Measurements from ENCODE around the gene HAPLN3. TPM values are rescaled to one million over a fixed set of nuclear protein-coding genes. Genes with fewer than 3 reads are reported as not detected.

Gene HAPLN3
- total and polyA plus RNA-seq, 4 donors: 3.9 to 15.5 (median 10.5) TPM

DNA sequence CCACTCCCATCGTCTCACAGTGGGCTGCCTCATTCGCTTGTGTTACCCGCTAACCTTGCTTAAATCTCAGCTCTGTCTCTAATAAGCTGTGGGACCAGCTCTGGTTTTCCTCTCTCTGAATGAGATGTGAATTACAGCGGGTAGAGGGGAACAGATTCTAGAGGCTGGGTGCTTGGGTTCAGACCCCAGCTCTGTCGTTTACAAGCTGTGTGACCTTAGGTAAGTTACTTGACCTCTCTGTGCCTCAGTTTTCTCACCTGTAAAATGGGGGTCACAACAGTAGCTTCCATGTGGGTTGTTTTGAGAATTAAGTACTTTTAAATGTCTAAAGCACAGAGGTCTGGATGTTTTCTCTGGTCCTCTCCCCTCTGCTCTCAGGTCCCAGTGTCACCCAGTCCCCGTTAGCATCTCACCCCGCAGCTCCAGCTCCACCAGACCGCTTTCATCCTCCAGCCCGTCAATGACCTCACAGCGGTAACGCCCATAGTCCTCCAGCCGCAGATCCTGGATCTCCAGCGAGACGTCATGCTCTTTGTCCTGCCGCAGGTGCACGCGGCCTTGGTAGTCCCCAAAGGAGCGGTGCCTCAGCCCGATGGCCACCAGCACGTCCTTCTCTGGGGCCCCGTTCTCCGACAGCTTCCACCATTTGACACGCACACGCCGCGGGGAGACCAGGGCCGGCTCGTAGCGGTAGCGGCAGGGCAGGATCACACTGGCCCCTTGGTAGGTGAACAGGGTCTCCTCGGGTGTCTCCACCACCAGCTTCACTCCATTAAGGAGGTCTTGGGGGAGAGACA is 14.2 kb downstream of the HAPLN3 start:
- Histone ChIP-seq H3K4me1 (ENCODE audit: control insufficient read depth in 5 of 5, insufficient read depth in 5 of 5, low read length in 5 of 5) (no peaks in the 10 kb centered on the region), H3K9me3 (ENCODE audit: control insufficient read depth in 4 of 4, insufficient read depth in 3 of 4, low read length in 3 of 4) (no peaks in the 10 kb centered on the region), H3K27me3 (ENCODE audit: control insufficient read depth in 3 of 3, insufficient read depth in 3 of 3, low read length in 2 of 3) (no peaks in the 10 kb centered on the region), H3K27ac (ENCODE audit: low read depth in 1 of 2, low read length in 1 of 2) (no peak overlapping the region), H3K4me3 (no peak overlapping the region), H3K36me3 (ENCODE audit: control insufficient read depth in 4 of 4, insufficient read depth in 4 of 4, low read length in 4 of 4) (no peaks in the 10 kb centered on the region), H3K9ac (ENCODE audit: insufficient read depth in 1 of 2, low read length in 2 of 2) (no peak overlapping the region)
- TF ChIP-seq, protein P1, sequence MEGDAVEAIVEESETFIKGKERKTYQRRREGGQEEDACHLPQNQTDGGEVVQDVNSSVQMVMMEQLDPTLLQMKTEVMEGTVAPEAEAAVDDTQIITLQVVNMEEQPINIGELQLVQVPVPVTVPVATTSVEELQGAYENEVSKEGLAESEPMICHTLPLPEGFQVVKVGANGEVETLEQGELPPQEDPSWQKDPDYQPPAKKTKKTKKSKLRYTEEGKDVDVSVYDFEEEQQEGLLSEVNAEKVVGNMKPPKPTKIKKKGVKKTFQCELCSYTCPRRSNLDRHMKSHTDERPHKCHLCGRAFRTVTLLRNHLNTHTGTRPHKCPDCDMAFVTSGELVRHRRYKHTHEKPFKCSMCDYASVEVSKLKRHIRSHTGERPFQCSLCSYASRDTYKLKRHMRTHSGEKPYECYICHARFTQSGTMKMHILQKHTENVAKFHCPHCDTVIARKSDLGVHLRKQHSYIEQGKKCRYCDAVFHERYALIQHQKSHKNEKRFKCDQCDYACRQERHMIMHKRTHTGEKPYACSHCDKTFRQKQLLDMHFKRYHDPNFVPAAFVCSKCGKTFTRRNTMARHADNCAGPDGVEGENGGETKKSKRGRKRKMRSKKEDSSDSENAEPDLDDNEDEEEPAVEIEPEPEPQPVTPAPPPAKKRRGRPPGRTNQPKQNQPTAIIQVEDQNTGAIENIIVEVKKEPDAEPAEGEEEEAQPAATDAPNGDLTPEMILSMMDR (IDR thresholded peaks at IDR 0.05; ENCODE audit: control extremely low read depth, extremely low read depth): no peak
- ATAC-seq (ENCODE audit: insufficient read depth, low FRiP score): no peak
- no peak for DNase-seq
- WGBS, 2 donors: 96% methylated on average over 31 of the region's 31 CpGs

- ATAC-seq (ENCODE audit: insufficient read depth, low FRiP score): no peak
- H3K36me3 ChIP-seq (ENCODE audit: control insufficient read depth in 4 of 4, insufficient read depth in 4 of 4, low read length in 4 of 4): no peaks in the 10 kb centered on the region
- TF ChIP-seq, protein P1 (IDR thresholded peaks at IDR 0.05; ENCODE audit: control extremely low read depth, extremely low read depth): no peak
- H3K9ac ChIP-seq (ENCODE audit: insufficient read depth in 1 of 2, low read length in 2 of 2): no peak overlapping the region
- H3K4me1 ChIP-seq (ENCODE audit: control insufficient read depth in 5 of 5, insufficient read depth in 5 of 5, low read length in 5 of 5): no peaks in the 10 kb centered on the region
- no peaks in the 10 kb centered on the region for H3K27me3 ChIP-seq (ENCODE audit: control insufficient read depth in 3 of 3, insufficient read depth in 3 of 3, low read length in 2 of 3)
- WGBS, 2 donors: 82% methylated on average over 18 of the region's 18 CpGs
- no peak overlapping the region for H3K4me3 ChIP-seq
- DNase-seq: peak in 1 of 3 donors; percentile 21
- H3K9me3 ChIP-seq (ENCODE audit: control insufficient read depth in 4 of 4, insufficient read depth in 3 of 4, low read length in 3 of 4): no peaks in the 10 kb centered on the region
- H3K27ac ChIP-seq (ENCODE audit: low read depth in 1 of 2, low read length in 1 of 2): no peak overlapping the region
Measured at GRCh38 chr15:88878720-88879184, 16.6 kb downstream of the HAPLN3 start.

- DNase-seq: no peak
Measured at GRCh38 chr15:88877906-88878305, 17.4 kb downstream of the HAPLN3 start.

More at GRCh38 chr15:88877906-88878305, 17.4 kb downstream of the HAPLN3 start:
- Histone ChIP-seq H3K27ac (ENCODE audit: low read depth in 1 of 2, low read length in 1 of 2) (no peak overlapping the region), H3K27me3 (ENCODE audit: control insufficient read depth in 3 of 3, insufficient read depth in 3 of 3, low read length in 2 of 3) (no peaks in the 10 kb centered on the region), H3K4me3 (no peak overlapping the region), H3K4me1 (ENCODE audit: control insufficient read depth in 5 of 5, insufficient read depth in 5 of 5, low read length in 5 of 5) (no peaks in the 10 kb centered on the region), H3K9me3 (ENCODE audit: control insufficient read depth in 4 of 4, insufficient read depth in 3 of 4, low read length in 3 of 4) (no peaks in the 10 kb centered on the region), H3K36me3 (ENCODE audit: control insufficient read depth in 4 of 4, insufficient read depth in 4 of 4, low read length in 4 of 4) (no peaks in the 10 kb centered on the region), H3K9ac (ENCODE audit: insufficient read depth in 1 of 2, low read length in 2 of 2) (no peak overlapping the region)
- TF ChIP-seq, protein P1 (IDR thresholded peaks at IDR 0.05; ENCODE audit: control extremely low read depth, extremely low read depth): no peak
- 92 to 95% methylated on average over 22 of the region's 22 CpGs for WGBS, 2 donors
- ATAC-seq (ENCODE audit: insufficient read depth, low FRiP score): no peak
